Testis (tissue), 3 donors: Measurements from ENCODE around the gene STRN3. TPM values are rescaled to one million over a fixed set of nuclear protein-coding genes. Genes with fewer than 3 reads are reported as not detected.
A peak's percentile ranks its signal among the peaks of the same experiment; 100 is the strongest.
"Not testable (repeated sequence)": the region's sequence is repeated elsewhere in the genome, so short reads cannot be mapped to it uniquely, and the experiment has no call there.

Source experiments
- DNase-seq: peaks from one replicate; pipeline ENCODE4 v3.0.0-alpha.2; 2019
- H3K27ac ChIP-seq, 2 donors: fragments of 200-600 bp; sonication (generic); one replicate each; pipeline ENCODE4 v1.5.1; 2019
- H3K27me3 ChIP-seq: fragments of 200-600 bp; sonication (generic); one replicate; pipeline ENCODE4 v1.5.1; 2019
- H3K36me3 ChIP-seq: fragments of 200-600 bp; sonication (generic); one replicate; pipeline ENCODE4 v1.5.1; 2017; ENCODE audit warnings: low read depth; ENCODE audit errors: missing control alignments
- H3K4me1 ChIP-seq: fragments of 200-600 bp; sonication (generic); one replicate; pipeline ENCODE4 v1.5.1; 2019
- H3K4me3 ChIP-seq, 2 donors: fragments of 200-600 bp; sonication (generic); one replicate each; pipeline ENCODE4 v1.5.1; 2017 to 2019
- H3K9me3 ChIP-seq: fragments of 200-600 bp; sonication (generic); one replicate; pipeline ENCODE4 v1.5.1; 2017
- POLR2A ChIP-seq: fragments of 450-650 bp; IDR thresholded peaks from one replicate; pipeline ENCODE4 v1.6.1; 2017; ENCODE audit warnings: antibody characterized with exemption, mild to moderate bottlenecking, moderate library complexity
- WGBS, 2 donors: methylation state at CpG; one replicate each; pipeline ENCODE4 v1.1.5; 2018; 5-methylcytosine and 5-hydroxymethylcytosine counted together
- intact Hi-C: fragments of 100-400 bp; cut with DNase I; formaldehyde crosslinking; loops from one replicate; pipeline ENCODE4 v1.15.1; 2023; ENCODE audit warnings: low total_unique reads
- polyA plus RNA-seq: library from polyadenylated mRNA; stranded (reverse); fragments of 350-450 nt; fragmentation: Illumina TruSeq; extraction: RNeasy Lipid Tissue Mini Kit (QIAGEN cat#74804); gene quantifications from one replicate; pipeline ENCODE4 v1.2.3, GENCODE V29; 2014; ENCODE audit warnings: low read depth, low replicate concordance; ENCODE audit not compliant: insufficient read depth
- total RNA-seq, 2 donors: library from RNA; depleted of rRNA; stranded (reverse); fragments of >200 nt; gene quantifications; one replicate each; pipeline ENCODE4 v1.2.3, GENCODE V29; 2016
- TF ChIP-seq, protein P1 (sequence below), 3 experiments: fragments of 450-650 bp in 2 of 3; fragments of 200-600 bp in 1 of 3; sonication (generic) in 1 of 3; IDR thresholded peaks; one replicate each; pipeline ENCODE4 v1.5.1; 2016 to 2019; ENCODE audit warnings: antibody characterized with exemption in 3 of 3, mild to moderate bottlenecking in 2 of 3, moderate library complexity in 1 of 3

The STRN3 gene
- total and polyA plus RNA-seq, 3 donors from 2014 or later = 35.1 to 65.2 (median 60.1) TPM

DNA sequence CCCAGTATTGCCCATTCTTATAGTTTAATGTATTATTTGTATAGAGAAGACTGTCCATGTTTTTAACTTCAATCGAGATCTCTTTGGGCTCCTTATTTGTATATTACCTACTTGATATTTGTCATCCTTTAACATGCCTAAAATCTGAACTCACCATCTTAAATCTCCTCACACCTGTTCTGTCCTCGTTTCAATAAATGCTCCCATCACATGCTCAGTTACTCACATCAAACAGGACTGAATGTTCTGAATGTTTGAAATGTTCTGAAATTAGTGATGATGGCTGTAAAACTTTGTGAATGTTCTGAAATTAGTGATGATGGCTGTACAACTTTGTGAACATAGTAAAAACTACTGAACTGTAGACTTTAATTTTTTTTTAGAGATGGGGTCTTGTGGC lies 117.4 kb downstream of the STRN3 start:
- WGBS, 2 donors = 80% methylated on average over 2 of the region's 2 CpGs
- H3K27ac ChIP-seq = no peak overlapping the region
- intact Hi-C loops = no loop called here
- no peaks in the 10 kb centered on the region for H3K27me3 ChIP-seq
- no peak overlapping the region for H3K4me3 ChIP-seq
- no peak for DNase-seq
- no peaks in the 10 kb centered on the region for H3K36me3 ChIP-seq
- no peaks in the 10 kb centered on the region for H3K4me1 ChIP-seq
- H3K9me3 ChIP-seq = no peaks in the 10 kb centered on the region
- no peak for TF ChIP-seq POLR2A
- TF ChIP-seq, protein P1, sequence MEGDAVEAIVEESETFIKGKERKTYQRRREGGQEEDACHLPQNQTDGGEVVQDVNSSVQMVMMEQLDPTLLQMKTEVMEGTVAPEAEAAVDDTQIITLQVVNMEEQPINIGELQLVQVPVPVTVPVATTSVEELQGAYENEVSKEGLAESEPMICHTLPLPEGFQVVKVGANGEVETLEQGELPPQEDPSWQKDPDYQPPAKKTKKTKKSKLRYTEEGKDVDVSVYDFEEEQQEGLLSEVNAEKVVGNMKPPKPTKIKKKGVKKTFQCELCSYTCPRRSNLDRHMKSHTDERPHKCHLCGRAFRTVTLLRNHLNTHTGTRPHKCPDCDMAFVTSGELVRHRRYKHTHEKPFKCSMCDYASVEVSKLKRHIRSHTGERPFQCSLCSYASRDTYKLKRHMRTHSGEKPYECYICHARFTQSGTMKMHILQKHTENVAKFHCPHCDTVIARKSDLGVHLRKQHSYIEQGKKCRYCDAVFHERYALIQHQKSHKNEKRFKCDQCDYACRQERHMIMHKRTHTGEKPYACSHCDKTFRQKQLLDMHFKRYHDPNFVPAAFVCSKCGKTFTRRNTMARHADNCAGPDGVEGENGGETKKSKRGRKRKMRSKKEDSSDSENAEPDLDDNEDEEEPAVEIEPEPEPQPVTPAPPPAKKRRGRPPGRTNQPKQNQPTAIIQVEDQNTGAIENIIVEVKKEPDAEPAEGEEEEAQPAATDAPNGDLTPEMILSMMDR (IDR thresholded peaks at IDR 0.05) = no peak

DNA sequence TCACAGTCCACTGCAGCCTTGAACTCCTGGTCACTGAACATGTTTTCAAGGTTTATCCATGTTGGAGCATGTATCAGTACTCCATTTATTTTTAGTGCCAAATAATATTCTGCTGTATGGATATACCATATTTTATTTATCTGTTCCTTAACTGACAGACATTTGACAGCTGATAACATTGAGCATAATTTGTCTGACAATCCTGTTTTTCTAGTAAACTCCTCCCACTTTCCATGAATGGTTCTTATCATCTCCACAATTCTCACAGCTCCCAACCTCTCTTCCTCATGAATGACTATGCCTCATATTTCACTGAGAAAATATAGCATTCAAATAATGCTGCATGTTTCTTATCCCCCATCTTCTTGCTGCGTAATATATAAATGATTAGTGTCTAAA lies 118.5 kb downstream of the STRN3 start:
- Histone ChIP-seq H3K4me1 (no peaks in the 10 kb centered on the region), H3K9me3 (no peaks in the 10 kb centered on the region), H3K36me3 (no peaks in the 10 kb centered on the region), H3K27ac (no peak overlapping the region), H3K4me3 (no peak overlapping the region), H3K27me3 (no peaks in the 10 kb centered on the region)
- WGBS, 2 donors = 83 to 93% methylated on average over 1 of the region's 1 CpG
- no peak for TF ChIP-seq POLR2A
- TF ChIP-seq, protein P1 (IDR thresholded peaks at IDR 0.05) = no peak
- no peak for DNase-seq
- intact Hi-C loops = no loop called here

DNA sequence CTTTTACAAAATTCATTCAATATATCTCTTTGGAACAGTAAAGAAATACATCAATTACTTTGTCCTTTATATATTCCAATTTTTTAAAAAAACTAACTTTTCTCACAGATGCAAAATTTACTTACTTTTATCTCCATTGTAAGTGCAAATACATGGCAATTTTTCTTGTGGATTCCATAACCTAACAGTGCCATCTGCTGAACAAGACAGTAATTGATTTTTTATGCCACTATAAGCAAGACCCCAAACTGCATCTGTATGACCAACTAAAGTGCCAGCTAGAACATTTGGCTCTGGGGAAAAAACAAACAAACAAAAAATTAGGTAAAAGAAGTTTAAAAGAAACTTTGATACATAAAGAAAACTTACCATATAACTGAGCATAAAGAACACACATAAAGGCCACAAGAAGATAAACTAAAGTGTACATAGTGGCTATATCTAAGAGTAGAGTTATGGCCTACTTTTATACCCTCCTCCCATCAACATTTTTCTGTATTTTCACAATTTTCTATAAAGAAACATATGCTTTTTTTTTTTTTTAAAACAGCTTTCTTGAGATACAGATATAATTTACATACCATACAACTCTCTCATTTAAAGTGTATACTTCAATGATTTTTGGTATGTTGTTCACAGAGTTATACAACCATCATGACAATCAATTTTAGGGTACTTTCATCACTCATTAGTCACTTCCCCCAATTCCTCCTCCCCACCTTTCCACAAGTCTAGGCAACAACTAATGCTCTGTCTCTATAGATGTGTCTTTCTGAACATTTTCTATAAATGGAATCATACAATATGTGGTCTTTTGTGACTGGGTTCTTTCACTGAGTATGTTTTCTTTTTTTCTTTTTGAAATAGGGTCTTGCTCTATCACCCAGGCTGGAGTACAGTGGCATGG lies 119.2 kb downstream of the STRN3 start:
- intact Hi-C loops = no loop called here
- Histone ChIP-seq H3K9me3 (no peaks in the 10 kb centered on the region), H3K36me3 (no peaks in the 10 kb centered on the region), H3K4me3 (no peak overlapping the region), H3K4me1 (no peaks in the 10 kb centered on the region), H3K27me3 (no peaks in the 10 kb centered on the region), H3K27ac (no peak overlapping the region)
- TF ChIP-seq POLR2A = no peak
- TF ChIP-seq, protein P1 (IDR thresholded peaks at IDR 0.05) = peak in 1 of 3 experiments; percentile 28
- no peak for DNase-seq

DNA sequence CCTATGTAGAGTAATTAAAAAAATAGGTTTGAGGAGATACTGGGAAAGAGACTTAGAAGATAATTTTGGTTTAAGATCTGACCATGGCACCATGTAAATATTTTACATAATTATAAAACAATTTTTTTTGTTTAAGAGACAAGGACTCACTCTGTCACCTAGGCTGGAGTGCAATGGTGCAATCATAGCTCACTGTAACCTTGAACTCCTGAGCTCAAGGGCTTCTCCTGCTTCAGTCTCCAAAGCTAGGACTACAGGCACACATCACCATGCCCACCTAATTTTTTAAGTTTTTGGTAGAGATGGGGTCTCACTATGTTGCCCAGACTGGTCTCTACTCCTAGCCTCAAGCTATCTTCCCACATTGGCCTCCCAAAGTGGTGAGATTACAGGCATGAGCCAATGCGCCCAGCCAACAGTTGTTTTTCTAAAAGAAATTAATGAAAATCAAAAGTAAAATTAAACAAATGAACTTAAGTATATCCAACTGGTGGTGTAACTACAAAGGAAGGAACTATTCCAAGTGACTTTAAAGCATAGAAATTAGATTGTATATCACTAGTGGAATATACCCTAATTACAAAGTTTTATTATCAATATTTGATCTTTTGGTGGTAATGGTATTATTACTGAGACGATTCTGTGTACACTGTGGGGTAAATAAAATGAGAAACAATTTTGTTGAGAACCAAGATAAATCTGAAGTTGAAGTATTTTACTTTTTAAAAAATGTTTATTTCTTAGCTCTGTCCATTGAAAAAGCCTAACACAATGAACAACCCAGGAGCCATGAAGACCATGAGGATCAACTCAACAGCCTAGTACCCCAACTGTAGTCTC lies 122.7 kb downstream of the STRN3 start:
- Histone ChIP-seq H3K4me1 (no peaks in the 10 kb centered on the region), H3K27me3 (no peaks in the 10 kb centered on the region), H3K4me3 (no peak overlapping the region), H3K27ac (no peak overlapping the region), H3K9me3 (no peaks in the 10 kb centered on the region), H3K36me3 (no peaks in the 10 kb centered on the region)
- intact Hi-C loops = no loop called here
- no peak for DNase-seq
- no peak for TF ChIP-seq POLR2A
- TF ChIP-seq, protein P1 (IDR thresholded peaks at IDR 0.05) = no peak
- WGBS, 2 donors = 93 to 96% methylated on average over 2 of the region's 2 CpGs

DNA sequence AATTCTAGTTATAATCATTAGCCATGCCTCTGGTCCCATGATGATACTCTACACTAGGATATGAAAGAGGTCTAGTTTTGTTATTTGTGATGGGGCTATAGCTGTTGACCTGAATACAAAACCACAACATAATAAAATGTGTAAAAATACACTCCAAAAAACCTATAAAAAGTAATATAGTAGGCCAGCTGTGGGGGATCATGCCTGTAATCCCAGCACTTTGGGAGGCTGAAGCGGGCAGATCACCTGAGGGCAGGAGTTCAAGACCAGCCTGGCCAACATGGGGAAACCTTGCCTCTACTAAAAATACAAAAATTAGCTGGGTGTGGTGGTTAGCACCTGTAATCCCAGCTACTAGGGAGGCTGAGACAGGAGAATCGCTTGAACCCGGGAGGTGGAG lies 129.1 kb downstream of the STRN3 start:
- H3K27me3 ChIP-seq, H3K4me1 ChIP-seq, DNase-seq, H3K36me3 ChIP-seq, H3K4me3 ChIP-seq, H3K27ac ChIP-seq, intact Hi-C loops, H3K9me3 ChIP-seq: not testable (repeated sequence)
- WGBS, 2 donors = 64 to 100% methylated on average over 3 of the region's 3 CpGs
